Activated CD4-positive, alpha-beta memory T cell treated with anti-CD3 and anti-CD28 coated beads for 36 hours (primary cell): ENCODE data around the gene UTP18. TPM values are rescaled to one million over a fixed set of nuclear protein-coding genes. Genes with fewer than 3 reads are reported as not detected.
"Not testable (repeated sequence)": the region's sequence is repeated elsewhere in the genome, so short reads cannot be mapped to it uniquely, and the experiment has no call there.

Experiments used
- CTCF ChIA-PET: fragments of 350-600 bp; sonication (Branson Sonifier 250); formaldehyde crosslinking; loops from one replicate; lab custom pipeline; 2021; ENCODE audit warnings: antibody characterized with exemption, inconsistent platforms; lab: Charles Lee
- POLR2A ChIA-PET: fragments of 350-600 bp; sonication (Branson Sonifier 250); formaldehyde crosslinking; loops from one replicate; lab custom pipeline; 2021; ENCODE audit warnings: antibody characterized with exemption; lab: Charles Lee
- DNase-seq: peaks from one replicate; pipeline ENCODE4 v3.0.0-alpha.2; 2020
- H3K27ac Mint-ChIP-seq: one replicate; pipeline ENCODE4 v1.8.0; 2021; ENCODE audit warnings: mixed read lengths
- H3K27me3 Mint-ChIP-seq: one replicate; pipeline ENCODE4 v1.8.0; 2021; ENCODE audit warnings: mixed read lengths
- H3K36me3 Mint-ChIP-seq: one replicate; pipeline ENCODE4 v1.8.0; 2021; ENCODE audit warnings: mixed read lengths
- H3K4me1 Mint-ChIP-seq: one replicate; pipeline ENCODE4 v1.8.0; 2021; ENCODE audit warnings: low read depth, mixed read lengths
- H3K4me3 Mint-ChIP-seq: one replicate; pipeline ENCODE4 v1.8.0; 2021; ENCODE audit warnings: mild to moderate bottlenecking, mixed read lengths
- H3K9me3 Mint-ChIP-seq: one replicate; pipeline ENCODE4 v1.8.0; 2021; ENCODE audit warnings: mixed read lengths
- intact Hi-C: fragments of 100-400 bp; cut with micrococcal nuclease; formaldehyde crosslinking; loops from one replicate; pipeline ENCODE4 v1.15.1; 2023
- total RNA-seq, 2 experiments: library from RNA; stranded (reverse); gene quantifications; one replicate each; pipeline ENCODE4 v1.2.3, GENCODE V29; 2021

The UTP18 gene
- total RNA-seq, result 10 to 100 TPM; 65.5 to 68.5 TPM

DNA sequence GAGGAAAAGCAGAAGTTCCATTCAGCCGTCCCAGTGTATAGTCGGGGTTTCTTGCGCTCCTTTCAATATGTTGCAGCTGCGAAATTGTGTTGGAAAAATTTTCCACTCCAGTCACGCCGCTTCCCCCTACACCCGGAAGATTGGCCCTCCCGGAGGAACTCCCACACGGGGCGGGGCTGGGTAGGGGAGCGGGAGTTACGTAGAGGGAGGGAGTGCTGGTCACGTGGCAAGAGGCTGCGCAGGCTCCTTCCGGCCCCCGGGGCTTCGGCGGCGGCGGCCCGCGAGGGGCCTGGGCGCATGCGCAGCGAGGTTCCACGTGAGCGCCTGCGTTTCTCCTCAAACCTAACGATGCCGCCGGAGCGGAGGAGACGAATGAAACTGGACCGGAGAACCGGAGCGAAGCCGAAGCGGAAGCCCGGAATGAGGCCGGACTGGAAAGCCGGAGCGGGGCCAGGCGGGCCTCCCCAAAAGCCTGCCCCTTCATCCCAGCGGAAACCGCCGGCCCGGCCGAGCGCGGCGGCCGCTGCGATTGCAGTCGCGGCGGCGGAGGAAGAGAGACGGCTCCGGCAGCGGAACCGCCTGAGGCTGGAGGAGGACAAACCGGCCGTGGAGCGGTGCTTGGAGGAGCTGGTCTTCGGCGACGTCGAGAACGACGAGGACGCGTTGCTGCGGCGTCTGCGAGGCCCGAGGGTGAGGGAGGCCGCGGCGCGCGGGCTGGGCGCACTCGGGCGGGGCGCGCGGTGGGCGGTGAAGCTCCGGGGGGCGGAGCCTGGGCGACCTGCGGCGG lies at the start of gene UTP18:
UTP18 (plus strand) TSS at position 310 of the 787 bp plus-strand sequence; CDS start at position 349, 39 bp downstream.
- H3K27me3 Mint-ChIP-seq, result no peaks in the 10 kb centered on the region
- peak; percentile 97 for DNase-seq
- ChIA-PET CTCF (no interaction called here), POLR2A (interaction anchor here (1.1 to 1.4 kb wide), 2 partner anchors 98 to 107 kb away, joined by 4 read pairs; partner anchors contain the start of gene NME1)
- peak within 1 kb of the TSS; percentile 83 for H3K4me3 Mint-ChIP-seq
- peak within 1 kb of the TSS; percentile 98 for H3K27ac Mint-ChIP-seq
- H3K36me3 Mint-ChIP-seq, result peaks cover 25% of the 10 kb centered on the region
- H3K9me3 Mint-ChIP-seq, result no peaks in the 10 kb centered on the region
- intact Hi-C loops, result loop anchor here (1.0 to 2.0 kb wide), 5 partner anchors 14 to 394 kb away; partner anchors contain the start of genes NME2 and TOB1
- H3K4me1 Mint-ChIP-seq, result peaks cover 63% of the 10 kb centered on the region

GRCh38 chr17:51214920-51215319 lies 45.4 kb upstream of the UTP18 start:
- intact Hi-C loops, result no loop called here
- Mint-ChIP-seq H3K4me1 (no peaks in the 10 kb centered on the region), H3K27ac (no peak overlapping the region), H3K9me3 (no peaks in the 10 kb centered on the region), H3K36me3 (peaks cover 15% of the 10 kb centered on the region), H3K27me3 (no peaks in the 10 kb centered on the region), H3K4me3 (no peak overlapping the region)
- ChIA-PET CTCF (no interaction called here), POLR2A (interaction anchor here (0.5 kb wide), 1 partner anchor 62 kb away, joined by 6 read pairs; the partner anchor contains the start of gene NME1)
- no peak for DNase-seq

DNA sequence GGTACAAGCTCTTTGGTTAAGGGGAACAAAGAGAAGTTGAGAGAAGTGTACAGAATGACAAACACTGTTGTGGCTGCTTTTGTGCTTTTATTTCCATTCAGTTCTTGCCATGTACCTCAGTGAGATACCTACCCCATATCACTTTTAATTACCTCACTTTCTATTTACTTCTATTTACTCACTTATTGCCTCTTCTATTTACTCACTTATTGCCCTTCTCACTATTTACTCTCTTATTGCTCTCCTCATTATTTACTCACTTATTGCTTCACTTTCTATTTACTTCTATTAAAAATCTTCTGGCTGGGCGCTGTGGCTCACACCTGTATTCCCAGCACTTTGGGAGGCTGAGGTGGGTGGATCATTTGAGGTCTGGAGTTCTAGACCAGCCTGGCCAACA lies 42.4 kb upstream of the UTP18 start:
- POLR2A ChIA-PET, result no interaction called here
- Mint-ChIP-seq H3K4me3 (no peak overlapping the region), H3K4me1 (no peaks in the 10 kb centered on the region), H3K36me3 (peaks cover 18% of the 10 kb centered on the region), H3K27me3 (no peaks in the 10 kb centered on the region), H3K9me3 (no peaks in the 10 kb centered on the region), H3K27ac (no peak overlapping the region)
- CTCF ChIA-PET, result interaction anchor here (1.4 kb wide), 1 partner anchor 217 kb away, joined by 4 read pairs; no protein-coding TSS in a partner anchor
- intact Hi-C loops, result no loop called here
- DNase-seq, result no peak

DNA sequence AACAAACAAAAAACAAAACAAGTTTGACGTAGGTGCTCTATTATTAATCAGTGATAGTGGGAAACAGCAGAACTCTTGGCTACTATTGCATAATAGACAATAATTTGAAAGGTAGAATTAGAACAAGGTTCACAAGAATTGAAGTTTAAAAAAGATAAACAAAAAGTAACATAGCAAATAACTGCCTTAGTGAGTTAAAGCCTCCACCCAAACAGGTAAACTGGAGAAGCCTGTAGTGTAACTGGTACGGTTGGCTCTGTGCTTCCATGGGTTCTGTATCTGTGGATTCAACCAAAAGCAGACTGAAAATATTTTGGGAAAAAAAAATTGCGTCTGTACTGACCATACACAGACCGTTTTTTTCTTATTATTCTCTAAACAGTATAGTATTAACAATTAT lies 39.0 kb upstream of the UTP18 start:
- H3K27ac Mint-ChIP-seq, result no peak overlapping the region
- intact Hi-C loops, result no loop called here
- no peaks in the 10 kb centered on the region for H3K27me3 Mint-ChIP-seq
- POLR2A ChIA-PET, result interaction anchor here (0.5 kb wide), 1 partner anchor 10 kb away, joined by 3 read pairs; no protein-coding TSS in a partner anchor
- no peak overlapping the region for H3K4me3 Mint-ChIP-seq
- no peak for DNase-seq
- peaks cover 21% of the 10 kb centered on the region for H3K36me3 Mint-ChIP-seq
- CTCF ChIA-PET, result no interaction called here
- peaks cover 7% of the 10 kb centered on the region for H3K4me1 Mint-ChIP-seq
- H3K9me3 Mint-ChIP-seq, result no peaks in the 10 kb centered on the region

DNA sequence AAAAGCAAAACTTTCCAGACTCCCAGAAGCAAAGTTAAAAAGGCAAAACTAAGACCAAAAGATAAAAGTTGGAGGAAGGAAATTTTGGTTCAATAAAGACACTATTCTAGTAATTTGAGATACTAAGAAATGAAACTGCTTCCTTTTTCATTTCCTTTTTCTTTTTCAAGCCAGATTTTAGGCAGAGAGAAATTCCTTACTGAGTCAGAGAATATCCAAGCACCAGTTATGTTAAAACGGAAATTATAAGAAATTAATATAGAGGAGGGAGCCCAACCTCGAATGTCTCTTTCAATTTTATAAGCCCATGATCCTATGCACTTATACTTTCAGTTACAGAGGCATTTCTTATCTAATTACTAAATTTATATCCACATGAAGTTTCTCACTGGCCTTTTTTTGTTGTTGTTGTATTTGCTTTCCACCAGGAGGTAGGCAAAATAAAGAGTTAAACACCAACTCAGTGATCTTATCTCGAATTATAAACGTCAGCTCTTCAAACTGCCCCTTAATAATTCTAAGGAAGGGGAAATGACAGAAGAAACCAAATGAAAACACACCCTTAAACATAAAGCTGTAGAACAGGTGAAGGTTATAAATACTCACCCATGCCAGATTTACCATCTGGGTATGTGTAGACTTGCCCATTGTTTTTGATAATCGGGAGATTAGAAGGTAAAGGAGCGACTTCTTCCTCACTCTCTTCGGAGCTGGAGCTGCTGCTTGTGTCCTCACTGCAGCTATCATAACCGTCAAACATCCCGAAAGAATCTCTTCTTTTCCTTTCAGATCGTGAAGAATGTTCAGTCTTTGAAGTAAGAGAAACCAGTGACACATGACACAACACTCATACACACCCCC lies 35.7 kb upstream of the UTP18 start:
- no peak overlapping the region for H3K27ac Mint-ChIP-seq
- H3K27me3 Mint-ChIP-seq, result no peaks in the 10 kb centered on the region
- intact Hi-C loops, result no loop called here
- no peak overlapping the region for H3K4me3 Mint-ChIP-seq
- H3K4me1 Mint-ChIP-seq, result peaks cover 11% of the 10 kb centered on the region
- peaks cover 12% of the 10 kb centered on the region for H3K36me3 Mint-ChIP-seq
- H3K9me3 Mint-ChIP-seq, result no peaks in the 10 kb centered on the region
- DNase-seq, result no peak
- ChIA-PET POLR2A (no interaction called here), CTCF (no interaction called here)

DNA sequence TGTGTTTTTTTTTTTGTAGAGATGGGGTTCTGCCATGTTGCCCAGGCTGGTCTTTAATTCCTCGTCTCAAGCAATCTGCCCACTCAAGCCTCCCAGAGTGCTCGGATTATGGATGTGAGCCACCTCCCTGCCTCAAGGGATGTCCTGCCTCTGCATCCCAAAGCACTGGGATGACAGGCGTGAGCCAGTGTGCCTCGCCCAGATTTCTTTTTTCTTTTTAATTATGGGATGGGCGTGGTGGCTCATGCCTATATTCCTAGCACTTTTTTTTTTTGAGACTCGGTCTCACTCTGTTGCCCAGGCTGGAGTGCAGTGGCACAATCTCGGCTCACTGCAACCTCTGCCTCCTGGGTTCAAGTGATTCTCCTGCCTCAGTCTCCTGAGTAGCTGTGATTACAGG lies 34.8 kb upstream of the UTP18 start:
- H3K4me1 Mint-ChIP-seq, result peaks cover 16% of the 10 kb centered on the region
- intact Hi-C loops, POLR2A ChIA-PET, H3K9me3 Mint-ChIP-seq, H3K27me3 Mint-ChIP-seq, DNase-seq, H3K4me3 Mint-ChIP-seq, H3K27ac Mint-ChIP-seq, CTCF ChIA-PET, H3K36me3 Mint-ChIP-seq: not testable (repeated sequence)

- no peaks in the 10 kb centered on the region for H3K9me3 Mint-ChIP-seq
- DNase-seq, result no peak
- H3K4me3 Mint-ChIP-seq, result no peak overlapping the region
- H3K4me1 Mint-ChIP-seq, result peaks cover 19% of the 10 kb centered on the region
- POLR2A ChIA-PET, result no interaction called here
- H3K36me3 Mint-ChIP-seq, result peaks cover 3% of the 10 kb centered on the region
- H3K27ac Mint-ChIP-seq, result no peak overlapping the region
- CTCF ChIA-PET, result no interaction called here
- intact Hi-C loops, result no loop called here
- H3K27me3 Mint-ChIP-seq, result no peaks in the 10 kb centered on the region
Measured at GRCh38 chr17:51228161-51228560, 32.2 kb upstream of the UTP18 start.

- no peak for DNase-seq
- Mint-ChIP-seq H3K27ac (no peak overlapping the region), H3K9me3 (no peaks in the 10 kb centered on the region), H3K4me1 (peaks cover 18% of the 10 kb centered on the region), H3K36me3 (no peaks in the 10 kb centered on the region), H3K27me3 (no peaks in the 10 kb centered on the region), H3K4me3 (no peak overlapping the region)
- POLR2A ChIA-PET, result no interaction called here
- CTCF ChIA-PET, result no interaction called here
- intact Hi-C loops, result no loop called here
Measured at GRCh38 chr17:51229889-51230288, 30.5 kb upstream of the UTP18 start.

DNA sequence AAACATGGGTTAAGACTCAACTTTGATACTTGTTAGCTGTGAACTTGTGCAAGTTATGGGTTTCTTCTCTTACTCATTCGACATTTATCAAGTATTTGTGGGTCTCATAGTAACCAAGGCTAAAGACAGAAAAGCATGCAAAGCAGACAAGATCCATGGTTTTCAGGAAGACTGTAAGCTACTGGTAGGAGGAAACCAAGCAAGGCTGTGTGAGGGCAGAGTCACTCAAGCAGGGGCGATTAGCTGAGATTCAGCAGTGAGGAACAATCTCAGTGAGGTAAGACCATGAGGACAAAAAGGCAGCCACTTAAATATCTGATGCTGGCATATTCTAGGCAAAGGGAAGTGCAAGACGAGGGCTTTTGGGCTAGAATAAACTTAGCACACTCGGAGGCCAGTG lies 30.0 kb upstream of the UTP18 start:
- CTCF ChIA-PET, result no interaction called here

GRCh38 chr17:51231999-51232398 lies 28.3 kb upstream of the UTP18 start:
- Mint-ChIP-seq H3K27me3 (no peaks in the 10 kb centered on the region), H3K9me3 (no peaks in the 10 kb centered on the region), H3K27ac (no peak overlapping the region), H3K4me1 (peaks cover 15% of the 10 kb centered on the region), H3K36me3 (no peaks in the 10 kb centered on the region), H3K4me3 (no peak overlapping the region)
- ChIA-PET POLR2A (no interaction called here), CTCF (no interaction called here)
- intact Hi-C loops, result no loop called here
- DNase-seq, result no peak

More for the DNA sequence above, 30.0 kb upstream of the UTP18 start:
- Mint-ChIP-seq H3K27me3 (no peaks in the 10 kb centered on the region), H3K27ac (no peak overlapping the region), H3K9me3 (no peaks in the 10 kb centered on the region), H3K4me1 (peaks cover 15% of the 10 kb centered on the region), H3K4me3 (no peak overlapping the region), H3K36me3 (no peaks in the 10 kb centered on the region)
- no peak for DNase-seq
- POLR2A ChIA-PET, result no interaction called here
- intact Hi-C loops, result no loop called here

DNA sequence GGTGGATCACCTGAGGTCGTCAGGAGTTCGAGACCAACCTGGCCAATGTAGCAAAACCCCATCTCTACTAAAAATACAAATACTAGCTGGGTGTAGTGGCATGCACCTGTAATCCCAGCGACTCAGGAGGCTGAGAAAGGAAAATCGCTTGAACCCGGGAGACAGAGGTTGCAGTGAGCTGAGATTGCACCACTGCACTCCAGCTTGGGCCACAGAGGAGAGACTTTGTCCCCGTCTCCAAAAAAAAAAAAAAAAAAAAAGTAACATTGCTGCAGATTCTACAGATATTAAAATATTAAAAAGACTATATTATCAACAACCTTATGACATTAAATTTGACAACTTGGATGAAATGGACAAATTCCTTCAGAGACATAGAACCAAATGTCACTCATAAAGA lies 26.2 kb upstream of the UTP18 start:
- no peaks in the 10 kb centered on the region for H3K27me3 Mint-ChIP-seq

More for the DNA sequence above, 26.2 kb upstream of the UTP18 start:
- Mint-ChIP-seq H3K4me3 (no peak overlapping the region), H3K9me3 (no peaks in the 10 kb centered on the region), H3K36me3 (no peaks in the 10 kb centered on the region), H3K4me1 (peaks cover 32% of the 10 kb centered on the region), H3K27ac (no peak overlapping the region)
- intact Hi-C loops, result no loop called here
- no peak for DNase-seq
- CTCF ChIA-PET, result interaction anchor here (0.6 kb wide), 1 partner anchor 275 kb away, joined by 3 read pairs; no protein-coding TSS in a partner anchor
- POLR2A ChIA-PET, result interaction anchor here (0.6 kb wide), 1 partner anchor 635 kb away, joined by 3 read pairs; no protein-coding TSS in a partner anchor
